Measurements from ENCODE around the gene MAP3K2. TPM values are rescaled to one million over a fixed set of nuclear protein-coding genes. Genes with fewer than 3 reads are reported as not detected.
"Not testable (repeated sequence)": the region's sequence is repeated elsewhere in the genome, so short reads cannot be mapped to it uniquely, and the experiment has no call there.

The MAP3K2 gene
- polyA plus RNA-seq, 3 donors = 16.0 to 86.4 (median 66.3) TPM

DNA sequence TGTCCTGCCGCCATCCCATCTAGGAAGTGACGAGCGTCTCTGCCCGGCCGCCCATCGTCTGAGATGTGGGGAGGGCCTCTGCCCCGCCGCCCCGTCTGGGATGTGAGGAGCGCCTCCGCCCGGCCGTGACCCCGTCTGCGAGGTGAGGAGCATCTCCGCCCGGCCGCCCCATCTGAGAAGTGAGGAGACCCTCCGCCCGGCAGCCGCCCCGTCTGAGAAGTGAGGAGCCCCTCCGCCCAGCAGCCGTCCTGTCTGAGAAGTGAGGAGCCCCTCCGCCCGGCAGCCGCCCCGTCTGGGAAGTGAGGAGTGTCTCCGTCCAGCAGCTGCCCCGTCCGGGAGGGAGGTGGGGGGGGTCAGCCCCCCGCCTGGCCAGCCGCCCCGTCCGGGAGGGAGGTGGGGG lies 34.6 kb downstream of the MAP3K2 start:
- H2AFZ ChIP-seq (ENCODE audit: insufficient read depth, low read depth, low read length, poor library complexity, severe bottlenecking); DNase-seq; H3K36me3 Mint-ChIP-seq; H3K9me3 ChIP-seq (replicated peaks in 1 of 2; ENCODE audit: control insufficient read depth in 1 of 2, insufficient read depth in 1 of 2, low read length in 2 of 2); H3K36me3 ChIP-seq (replicated peaks in 1 of 2; ENCODE audit: control insufficient read depth in 1 of 2, insufficient read depth in 2 of 2, low read length in 2 of 2); H3K9me3 Mint-ChIP-seq; H3K27me3 Mint-ChIP-seq (ENCODE audit: low read depth in 3 of 3); H3K9ac ChIP-seq (ENCODE audit: insufficient read depth, low read length, poor library complexity, severe bottlenecking); H3K27ac Mint-ChIP-seq; H3K4me3 ChIP-seq (replicated peaks in 1 of 3; ENCODE audit: low read depth in 2 of 3, low read length in 3 of 3); intact Hi-C loops (cut with micrococcal nuclease); H3K4me2 ChIP-seq (replicated peaks; ENCODE audit: extremely low read depth, low read length, poor library complexity, severe bottlenecking); H3K27ac ChIP-seq (ENCODE audit: low read depth in 1 of 2, low read length in 2 of 2); H3K4me3 Mint-ChIP-seq; H3K27me3 ChIP-seq (ENCODE audit: control insufficient read depth in 2 of 2, insufficient read depth in 2 of 2, low read length in 2 of 2): not testable (repeated sequence)
- peaks cover 28 to 45% of the 10 kb centered on the region in 2 donors for H3K4me1 ChIP-seq (ENCODE audit: control insufficient read depth in 1 of 2, insufficient read depth in 2 of 2, low read length in 2 of 2)
- peaks cover 97% of the 10 kb centered on the region for H4K20me1 ChIP-seq (ENCODE audit: insufficient read depth, low read length)
- WGBS (ENCODE audit: insufficient coverage) = 100% methylated on average over 6 of the region's 35 CpGs
- peaks cover 94% of the 10 kb centered on the region for H3K79me2 ChIP-seq (ENCODE audit: insufficient read depth, low read length)
- peaks cover 56% of the 10 kb centered on the region for H3K4me1 Mint-ChIP-seq

DNA sequence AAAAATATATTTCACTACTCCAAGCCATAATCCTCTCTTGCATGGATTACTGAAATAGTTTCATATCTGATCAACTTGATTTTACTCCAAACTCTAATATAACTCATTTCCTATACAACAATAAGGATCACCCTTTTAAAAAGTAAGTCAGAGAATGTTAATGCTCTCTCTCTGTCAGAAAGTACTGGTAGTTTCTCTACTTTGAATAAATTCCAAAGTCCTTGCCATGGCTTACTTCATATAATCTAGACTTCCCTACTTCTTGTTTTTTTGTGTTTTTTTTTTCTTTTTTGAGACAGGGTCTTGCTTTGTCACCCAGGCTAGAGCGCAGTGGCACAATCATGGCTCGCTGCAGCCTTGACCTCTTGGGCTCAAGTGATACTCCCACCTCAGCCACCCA lies 36.2 kb downstream of the MAP3K2 start:
- H3K9ac ChIP-seq (ENCODE audit: insufficient read depth, low read length, poor library complexity, severe bottlenecking) = no peak overlapping the region
- H3K4me1 ChIP-seq (ENCODE audit: control insufficient read depth in 1 of 2, insufficient read depth in 2 of 2, low read length in 2 of 2) = peaks cover 31 to 46% of the 10 kb centered on the region in 2 donors
- peaks cover 4 to 8% of the 10 kb centered on the region in 2 donors for H3K36me3 Mint-ChIP-seq
- no peak overlapping the region for H3K4me2 ChIP-seq (replicated peaks; ENCODE audit: extremely low read depth, low read length, poor library complexity, severe bottlenecking)
- WGBS (ENCODE audit: insufficient coverage) = 63% methylated on average over 2 of the region's 2 CpGs
- no peaks in the 10 kb centered on the region for H3K36me3 ChIP-seq (replicated peaks in 1 of 2; ENCODE audit: control insufficient read depth in 1 of 2, insufficient read depth in 2 of 2, low read length in 2 of 2)
- peaks cover 94% of the 10 kb centered on the region for H3K79me2 ChIP-seq (ENCODE audit: insufficient read depth, low read length)
- H3K4me3 ChIP-seq (replicated peaks in 1 of 3; ENCODE audit: low read depth in 2 of 3, low read length in 3 of 3) = no peak overlapping the region
- no peak overlapping the region for H2AFZ ChIP-seq (ENCODE audit: insufficient read depth, low read depth, low read length, poor library complexity, severe bottlenecking)
- H3K27ac Mint-ChIP-seq = peak overlapping the region in 3 of 7 donors; percentile 1 to 36 (median 2)
- intact Hi-C loops (cut with micrococcal nuclease) = no loop called here
- no peak overlapping the region for H3K4me3 Mint-ChIP-seq
- peaks cover 0 to 2% (median 0%) of the 10 kb centered on the region in 7 donors for H3K9me3 Mint-ChIP-seq
- H3K4me1 Mint-ChIP-seq = peaks cover 60% of the 10 kb centered on the region
- TF ChIP-seq, protein P1, sequence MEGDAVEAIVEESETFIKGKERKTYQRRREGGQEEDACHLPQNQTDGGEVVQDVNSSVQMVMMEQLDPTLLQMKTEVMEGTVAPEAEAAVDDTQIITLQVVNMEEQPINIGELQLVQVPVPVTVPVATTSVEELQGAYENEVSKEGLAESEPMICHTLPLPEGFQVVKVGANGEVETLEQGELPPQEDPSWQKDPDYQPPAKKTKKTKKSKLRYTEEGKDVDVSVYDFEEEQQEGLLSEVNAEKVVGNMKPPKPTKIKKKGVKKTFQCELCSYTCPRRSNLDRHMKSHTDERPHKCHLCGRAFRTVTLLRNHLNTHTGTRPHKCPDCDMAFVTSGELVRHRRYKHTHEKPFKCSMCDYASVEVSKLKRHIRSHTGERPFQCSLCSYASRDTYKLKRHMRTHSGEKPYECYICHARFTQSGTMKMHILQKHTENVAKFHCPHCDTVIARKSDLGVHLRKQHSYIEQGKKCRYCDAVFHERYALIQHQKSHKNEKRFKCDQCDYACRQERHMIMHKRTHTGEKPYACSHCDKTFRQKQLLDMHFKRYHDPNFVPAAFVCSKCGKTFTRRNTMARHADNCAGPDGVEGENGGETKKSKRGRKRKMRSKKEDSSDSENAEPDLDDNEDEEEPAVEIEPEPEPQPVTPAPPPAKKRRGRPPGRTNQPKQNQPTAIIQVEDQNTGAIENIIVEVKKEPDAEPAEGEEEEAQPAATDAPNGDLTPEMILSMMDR (IDR thresholded peaks at IDR 0.05) = no peak
- H3K27me3 Mint-ChIP-seq (ENCODE audit: low read depth in 3 of 3) = no peaks in the 10 kb centered on the region
- no peaks in the 10 kb centered on the region for H3K27me3 ChIP-seq (ENCODE audit: control insufficient read depth in 2 of 2, insufficient read depth in 2 of 2, low read length in 2 of 2)
- peaks cover 97% of the 10 kb centered on the region for H4K20me1 ChIP-seq (ENCODE audit: insufficient read depth, low read length)
- no peak for DNase-seq
- H3K9me3 ChIP-seq (replicated peaks in 1 of 2; ENCODE audit: control insufficient read depth in 1 of 2, insufficient read depth in 1 of 2, low read length in 2 of 2) = no peaks in the 10 kb centered on the region
- peak overlapping the region in 1 of 2 donors; percentile 28 for H3K27ac ChIP-seq (ENCODE audit: low read depth in 1 of 2, low read length in 2 of 2)

Measured in CD14-positive monocyte (primary cell).